PC-9 (cell line): ENCODE measurements around the gene RFT1.

ENCODE experiments used
- EZH2 ChIP-seq: fragments of 200-600 bp; sonication (generic); IDR thresholded peaks from 2 replicates; pipeline ENCODE4 v1.8.0; 2017; ENCODE audit warnings: antibody characterized with exemption, low read depth
- TF ChIP-seq, protein P1 (sequence below): fragments of 200-600 bp; sonication (generic); conservative IDR thresholded peaks from 2 replicates; pipeline ENCODE4 v1.6.1; 2017; ENCODE audit warnings: mixed run types, antibody characterized with exemption, mild to moderate bottlenecking, moderate library complexity

GRCh38 chr3:53104762-53105161 is 25.5 kb downstream of the RFT1 start:
- TF ChIP-seq, protein P1, sequence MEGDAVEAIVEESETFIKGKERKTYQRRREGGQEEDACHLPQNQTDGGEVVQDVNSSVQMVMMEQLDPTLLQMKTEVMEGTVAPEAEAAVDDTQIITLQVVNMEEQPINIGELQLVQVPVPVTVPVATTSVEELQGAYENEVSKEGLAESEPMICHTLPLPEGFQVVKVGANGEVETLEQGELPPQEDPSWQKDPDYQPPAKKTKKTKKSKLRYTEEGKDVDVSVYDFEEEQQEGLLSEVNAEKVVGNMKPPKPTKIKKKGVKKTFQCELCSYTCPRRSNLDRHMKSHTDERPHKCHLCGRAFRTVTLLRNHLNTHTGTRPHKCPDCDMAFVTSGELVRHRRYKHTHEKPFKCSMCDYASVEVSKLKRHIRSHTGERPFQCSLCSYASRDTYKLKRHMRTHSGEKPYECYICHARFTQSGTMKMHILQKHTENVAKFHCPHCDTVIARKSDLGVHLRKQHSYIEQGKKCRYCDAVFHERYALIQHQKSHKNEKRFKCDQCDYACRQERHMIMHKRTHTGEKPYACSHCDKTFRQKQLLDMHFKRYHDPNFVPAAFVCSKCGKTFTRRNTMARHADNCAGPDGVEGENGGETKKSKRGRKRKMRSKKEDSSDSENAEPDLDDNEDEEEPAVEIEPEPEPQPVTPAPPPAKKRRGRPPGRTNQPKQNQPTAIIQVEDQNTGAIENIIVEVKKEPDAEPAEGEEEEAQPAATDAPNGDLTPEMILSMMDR = no peak
- TF ChIP-seq EZH2 = no peak
